Measurements from ENCODE around the gene PBLD.

PBLD gene

GRCh38 chr10:68233046-68233445, 99.7 kb downstream of the PBLD start:
- no peak for DNase-seq (ENCODE audit: low read depth)
